ENCODE data around the gene FTO.

The FTO gene

GRCh38 chr16:53960050-53960812 lies 256.3 kb downstream of the FTO start:
- no peak for DNase-seq

GRCh38 chr16:53960954-53961616 lies 257.1 kb downstream of the FTO start:
- no peak for DNase-seq

DNA sequence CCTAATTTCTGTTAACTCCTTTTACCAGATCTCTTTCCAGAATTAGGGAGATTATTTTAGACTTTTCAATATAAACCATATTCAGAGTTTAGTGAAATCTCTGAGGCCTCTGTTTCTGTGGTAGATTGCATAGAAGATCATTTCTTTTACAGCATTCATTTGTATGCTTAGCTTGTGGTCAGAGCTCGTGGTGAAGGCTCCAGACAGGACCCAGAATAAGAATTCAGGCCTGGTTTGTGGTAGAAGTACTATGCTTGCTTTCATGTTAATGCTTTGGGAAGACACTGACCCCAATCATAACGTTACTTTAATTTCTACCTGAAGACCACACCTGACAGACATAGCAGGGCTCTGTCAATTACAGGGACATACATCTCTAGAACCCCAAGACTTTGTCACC lies 258.1 kb downstream of the FTO start:
- no peak for DNase-seq

- no peak for DNase-seq
Measured at GRCh38 chr16:53964145-53964790, 260.3 kb downstream of the FTO start.

- DNase-seq: peak in 26 of 56 donors; percentile 6 to 69 (median 16)
Measured at GRCh38 chr16:53966821-53967571, 263.0 kb downstream of the FTO start.

- DNase-seq: no peak
Measured at GRCh38 chr16:53967572-53967971, 263.6 kb downstream of the FTO start.

- DNase-seq: no peak
Measured at GRCh38 chr16:53968454-53968853, 264.5 kb downstream of the FTO start.

DNA sequence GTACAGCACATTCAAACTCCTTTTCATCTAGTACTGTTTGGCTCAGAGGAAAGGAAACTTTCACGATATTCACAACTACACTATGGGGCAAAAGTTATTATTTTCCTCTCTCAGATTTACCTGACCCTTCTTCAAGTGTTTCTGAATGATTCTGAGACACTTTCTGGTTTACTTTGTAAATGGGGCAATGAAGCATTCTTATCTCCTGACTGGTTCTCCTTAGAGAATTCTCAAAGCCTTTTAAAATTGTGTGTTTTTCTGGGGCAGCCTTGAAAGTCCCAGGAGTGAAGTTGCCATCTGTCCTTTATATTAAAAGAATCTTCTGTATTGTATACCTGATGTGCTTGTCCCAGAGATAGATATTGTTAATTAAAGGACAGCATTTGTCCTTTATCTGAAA lies 264.9 kb downstream of the FTO start:
- DNase-seq: no peak

DNA sequence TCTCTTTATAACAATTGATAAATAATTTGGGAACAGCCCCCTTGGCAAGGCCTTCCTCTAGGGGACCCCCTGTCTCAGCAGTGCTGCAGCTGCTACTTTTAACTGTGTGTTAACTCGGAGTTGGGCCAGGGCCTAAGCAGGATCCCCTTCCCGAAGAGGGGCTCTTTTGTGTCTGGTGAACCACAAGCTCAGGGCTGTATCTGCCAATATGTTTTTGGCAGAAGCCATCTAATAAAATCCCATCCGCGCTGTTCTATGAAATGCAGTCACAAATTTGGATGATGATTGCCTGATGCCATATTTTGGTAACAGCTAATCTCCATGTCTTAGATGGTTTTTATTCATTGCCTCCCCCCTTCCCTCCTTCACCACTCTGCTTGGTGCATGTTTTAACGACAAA lies 267.7 kb downstream of the FTO start:
- no peak for DNase-seq

DNA sequence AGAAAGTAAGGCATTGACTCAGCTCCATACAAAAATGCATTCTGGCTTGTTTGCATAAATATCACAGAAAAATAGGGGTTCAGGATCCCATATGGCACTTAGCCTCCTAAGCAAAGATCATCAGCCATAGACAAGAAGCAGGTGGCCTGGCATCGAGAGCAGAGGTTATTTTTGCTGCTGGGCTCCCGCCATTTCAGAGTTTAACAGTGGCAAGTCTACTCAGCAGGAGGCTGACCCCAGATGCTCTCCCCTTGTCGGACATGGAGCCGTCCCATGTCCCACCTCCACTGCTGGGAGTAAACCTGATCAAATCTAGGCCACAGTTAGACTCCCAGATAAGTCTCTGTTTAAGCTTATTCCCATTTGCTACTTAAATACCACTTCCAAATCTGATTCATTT lies 269.1 kb downstream of the FTO start:
- no peak for DNase-seq

DNA sequence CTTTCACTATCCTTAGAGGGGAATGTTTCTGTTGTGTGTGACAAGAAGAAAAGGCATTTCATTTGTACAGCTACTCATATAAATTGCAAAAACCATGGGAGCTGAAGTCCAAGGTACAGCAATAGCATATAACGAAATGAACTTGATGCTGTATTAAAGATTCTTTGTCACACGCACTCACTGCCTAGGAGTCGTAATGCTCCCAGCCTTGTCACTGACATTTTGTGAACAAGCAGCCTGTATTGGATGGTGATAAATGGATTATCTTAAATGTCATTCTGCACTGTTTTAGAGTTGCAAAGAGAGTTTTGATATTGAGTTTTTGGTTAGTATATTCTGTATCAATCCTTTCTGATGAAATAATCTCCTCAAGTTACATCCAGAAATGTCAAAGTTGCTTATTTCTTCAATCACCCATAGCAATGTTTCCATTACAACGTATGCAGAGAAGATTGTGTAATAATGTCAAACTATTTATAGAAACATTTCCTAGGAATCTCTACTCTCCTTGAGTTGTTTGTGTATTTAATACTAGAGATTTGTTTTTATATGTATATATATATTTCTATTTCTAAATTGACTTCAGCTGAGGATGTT lies 270.6 kb downstream of the FTO start:
- DNase-seq: no peak

GRCh38 chr16:53980675-53981074 lies 276.7 kb downstream of the FTO start:
- DNase-seq: no peak

DNA sequence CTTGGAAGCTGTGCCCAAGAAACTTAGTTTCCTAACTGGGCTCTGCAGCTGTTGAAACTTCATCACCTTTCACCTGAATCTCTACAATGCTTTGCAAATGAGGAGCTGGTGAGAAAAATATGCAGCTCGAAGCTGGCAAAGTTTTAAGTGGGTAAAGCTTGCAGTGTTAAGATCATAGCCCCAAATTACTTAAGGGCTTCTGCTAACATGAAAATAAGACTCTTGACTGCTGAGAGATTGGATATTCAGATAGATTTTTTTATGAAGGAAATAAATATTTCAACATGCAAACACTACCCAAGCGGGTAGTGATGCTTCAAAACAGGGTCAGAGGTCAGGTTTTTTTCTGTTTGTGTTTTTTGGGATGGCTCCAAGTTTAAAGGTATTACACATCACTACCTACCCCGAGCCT lies 278.7 kb downstream of the FTO start:
- no peak for DNase-seq

DNA sequence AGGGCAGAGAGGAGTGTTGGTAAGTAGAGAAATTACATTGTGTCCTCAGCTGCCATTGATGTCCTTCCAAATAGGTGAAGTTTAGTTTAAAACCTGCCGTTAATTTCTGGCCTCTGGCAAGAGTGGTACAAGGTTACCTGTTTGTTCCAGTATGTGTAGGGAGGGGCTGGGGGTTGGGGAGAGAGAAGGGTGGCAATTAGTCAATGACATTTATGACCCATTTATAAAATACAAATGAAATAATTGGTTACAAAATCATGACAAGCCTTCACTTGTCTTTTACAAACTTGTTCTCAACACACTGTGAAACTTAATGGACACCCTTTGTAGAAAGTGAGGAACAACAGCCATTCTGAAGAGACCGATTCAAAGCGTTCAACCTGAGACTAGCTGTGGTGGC lies 281.0 kb downstream of the FTO start:
- no peak for DNase-seq

GRCh38 chr16:53985861-53986260 lies 281.9 kb downstream of the FTO start:
- DNase-seq: no peak

GRCh38 chr16:53986793-53987192 lies 282.8 kb downstream of the FTO start:
- no peak for DNase-seq

GRCh38 chr16:53988136-53988535 lies 284.2 kb downstream of the FTO start:
- DNase-seq: no peak

DNA sequence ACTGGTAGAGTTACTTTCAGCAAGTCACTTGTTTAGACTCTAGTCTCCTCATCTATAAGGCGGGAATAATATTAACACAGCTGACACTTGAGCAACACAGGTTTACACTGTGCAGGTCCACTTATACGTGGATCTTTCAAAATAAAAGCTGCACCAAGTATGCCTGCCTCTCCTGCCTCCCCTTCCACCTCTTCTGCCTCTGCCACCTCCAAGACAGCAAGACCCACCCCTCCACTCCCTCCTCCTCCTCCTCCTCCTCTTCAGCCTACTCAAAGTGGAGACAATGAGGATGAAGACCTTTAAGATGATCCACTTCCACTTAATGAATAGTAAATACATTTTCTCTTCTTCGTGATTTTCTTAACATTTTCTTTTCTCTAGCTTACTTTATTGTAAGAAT lies 285.6 kb downstream of the FTO start:
- DNase-seq: no peak

GRCh38 chr16:53991754-53992378 lies 287.9 kb downstream of the FTO start:
- no peak for DNase-seq

GRCh38 chr16:53995378-53995777 lies 291.4 kb downstream of the FTO start:
- no peak for DNase-seq

DNA sequence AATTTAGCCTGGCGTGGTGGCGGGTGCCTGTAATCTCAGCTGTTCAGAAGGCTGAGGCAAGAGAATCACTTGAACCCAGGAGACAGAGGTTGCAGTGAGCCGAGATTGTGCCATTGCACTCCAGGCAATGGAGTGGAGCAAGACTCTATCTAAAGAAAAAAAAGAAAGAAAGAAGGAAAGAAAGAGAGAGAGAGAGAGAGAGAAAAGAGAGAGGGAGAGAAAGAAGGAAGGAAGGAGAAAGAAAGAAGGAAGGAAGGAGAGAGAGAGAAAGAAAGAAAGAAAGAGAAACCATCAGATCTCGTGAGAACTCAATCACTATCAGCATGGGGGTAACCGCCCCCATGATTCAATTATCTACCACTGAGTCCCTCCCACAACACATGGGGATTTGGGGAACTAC lies 293.0 kb downstream of the FTO start:
- DNase-seq: no peak
